H1 (cell line): ENCODE data around the gene CCNL2. TPM values are rescaled to one million over a fixed set of nuclear protein-coding genes. Genes with fewer than 3 reads are reported as not detected.

Source experiments
- CHD7 ChIP-seq: fragments of 300-600 bp; sonication (generic); IDR thresholded peaks from 2 replicates; pipeline ENCODE4 v1.7.1; 2012; ENCODE audit warnings: low read length, moderate library complexity, mild to moderate bottlenecking, inconsistent platforms; ENCODE audit not compliant: insufficient replicate concordance
- CREB1 ChIP-seq: IDR thresholded peaks from 2 replicates; pipeline ENCODE4 v1.6.1; 2012; ENCODE audit warnings: inconsistent platforms
- E2F6 ChIP-seq: IDR thresholded peaks from 2 replicates; pipeline ENCODE4 v1.6.1; 2012; ENCODE audit warnings: inconsistent platforms
- MAX ChIP-seq: IDR thresholded peaks from 2 replicates; pipeline ENCODE4 v1.6.1; 2012; ENCODE audit warnings: inconsistent platforms
- polyA plus RNA-seq, 7 experiments: library from polyadenylated mRNA; depleted of rRNA in 3 of 7; stranded (reverse) in 5 of 7; unstranded in 2 of 7; fragments of >200 nt in 5 of 7; fragments of 200-250 nt in 2 of 7; gene quantifications; 1 replicate in 5 of 7; 2 replicates in 1 of 7; 4 replicates in 1 of 7; pipeline versions ENCODE4 v1.2.1 to v1.2.3, GENCODE V29; 2011 to 2013; ENCODE audit warnings: missing spikeins in 2 of 7, mixed read lengths in 2 of 7
- total RNA-seq: library from RNA; stranded (reverse); fragmentation: NEBNext Ultra II Directional; extraction: Animal tissue kit (Norgen Biotek cat#: 25700); gene quantifications from 2 replicates; pipeline ENCODE4 v1.2.1, GENCODE V29; 2021

Gene CCNL2
- total and polyA plus RNA-seq, 2 of the 8 experiments (the other 6 are each of a cell fraction or from before 2014, with no cell fraction given) = 79.8 to 120 TPM

- TF ChIP-seq CHD7 (no peak), E2F6 (peak; percentile 68), CREB1 (no peak), MAX (peak; percentile 66)
Observed at GRCh38 chr1:1355416-1355815, 43.7 kb downstream of the CCNL2 start (continued).
